SH-SY5Y (cell line): ENCODE measurements around the gene SLC50A1.

ENCODE experiments used
- GATA2 ChIP-seq: IDR thresholded peaks from 2 replicates; pipeline ENCODE4 v1.6.1; 2011; ENCODE audit warnings: mild to moderate bottlenecking, low read depth, low read length
- GATA3 ChIP-seq: IDR thresholded peaks from 2 replicates; pipeline ENCODE4 v1.6.1; 2011; ENCODE audit warnings: low read depth, mild to moderate bottlenecking, low read length, moderate library complexity

GRCh38 chr1:155169541-155169940 is 33.9 kb downstream of the SLC50A1 start:
- no peak for TF ChIP-seq GATA2
- no peak for TF ChIP-seq GATA3
